Measurements from ENCODE around the gene UPK3A.

GRCh38 chr22:45239681-45240051 is 45.1 kb upstream of the UPK3A start:
- TF ChIP-seq POLR2A (IDR thresholded peaks at IDR 0.05) (no peak), CTCF (IDR thresholded peaks at IDR 0.05) (no peak), EP300 (IDR thresholded peaks at IDR 0.05) (no peak), POLR2AphosphoS5 (IDR thresholded peaks at IDR 0.05) (no peak)

All from gastroesophageal sphincter (tissue), 3 donors.